Fibroblast of skin of right biceps (primary cell): Measurements from ENCODE around the gene BPIFB6.

Source experiments
- DNase-seq: peaks from one replicate; pipeline ENCODE4 v3.0.0-alpha.2; 2013

BPIFB6 gene

DNA sequence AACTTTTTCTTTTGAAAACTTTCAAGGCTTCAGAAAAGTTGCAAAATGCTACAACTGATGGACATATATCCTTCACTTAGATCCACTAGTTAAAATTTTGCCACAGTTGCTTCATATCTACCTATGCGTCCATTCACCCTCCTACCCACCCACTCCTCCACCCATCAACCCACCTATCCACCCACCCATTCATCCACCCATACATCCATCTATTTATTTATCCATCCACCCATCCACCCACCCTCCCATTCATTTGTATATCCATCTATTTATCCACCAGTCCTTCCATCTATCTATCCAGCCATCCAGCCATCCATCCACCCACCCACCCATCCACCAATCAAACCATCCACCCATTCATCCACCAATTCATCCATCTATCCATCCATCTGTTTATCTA, 61.6 kb downstream of the BPIFB6 start:
- no peak for DNase-seq

DNA sequence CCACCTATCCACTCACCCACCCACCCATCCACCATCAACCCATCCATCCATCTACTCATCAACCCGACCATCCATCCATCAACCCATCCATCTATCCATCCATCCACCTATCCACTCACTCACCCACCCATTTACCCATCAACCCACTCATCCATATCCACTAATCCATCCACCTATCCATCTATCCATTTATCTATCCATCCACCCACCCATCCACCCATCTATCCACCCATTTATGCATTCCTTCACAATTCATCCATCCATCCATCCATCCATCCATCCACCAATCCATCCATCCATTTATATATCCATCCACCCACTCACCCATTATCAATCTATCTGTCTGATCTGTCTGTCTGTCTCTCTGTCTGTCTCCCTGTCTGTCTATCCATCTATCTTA, 62.1 kb downstream of the BPIFB6 start:
- DNase-seq, result no peak
